Stimulated activated CD4-positive, alpha-beta T cell treated with anti-CD3 and anti-CD28 coated beads, Interleukin-4, amount 100 ng/mL, for 4 hours (primary cell): ENCODE data around the gene TLR2.
A peak's percentile ranks its signal among the peaks of the same experiment; 100 is the strongest.

Experiments
- DNase-seq, 2 experiments: peaks; one replicate each; pipeline ENCODE4 v3.0.0-alpha.2; 2020

TLR2 gene

GRCh38 chr4:153684182-153684970 lies at the start of gene TLR2:
TSS of gene TLR2 (plus strand) at chr4:153684280. CDS start at chr4:153702908, 18,628 bp downstream.
- DNase-seq = peak; percentile 69 to 71

- DNase-seq = no peak
These were observed 49.2 kb upstream of the TLR2 start for GRCh38 chr4:153634738-153635353.

- DNase-seq = no peak
These were observed 48.2 kb upstream of the TLR2 start for GRCh38 chr4:153635846-153636245.

GRCh38 chr4:153637201-153637600 lies 46.9 kb upstream of the TLR2 start:
- no peak for DNase-seq

GRCh38 chr4:153638011-153638410 lies 46.1 kb upstream of the TLR2 start:
- DNase-seq = no peak

- no peak for DNase-seq
These were observed 45.1 kb upstream of the TLR2 start for GRCh38 chr4:153638999-153639398.

GRCh38 chr4:153639833-153640802 lies 44.0 kb upstream of the TLR2 start:
- DNase-seq = no peak

GRCh38 chr4:153641532-153641931 lies 42.5 kb upstream of the TLR2 start:
- no peak for DNase-seq

- no peak for DNase-seq
These were observed 40.4 kb upstream of the TLR2 start for GRCh38 chr4:153643406-153644383.

GRCh38 chr4:153645183-153645582 lies 38.9 kb upstream of the TLR2 start:
- no peak for DNase-seq

GRCh38 chr4:153646261-153646660 lies 37.8 kb upstream of the TLR2 start:
- DNase-seq = no peak

GRCh38 chr4:153646978-153647377 lies 37.1 kb upstream of the TLR2 start:
- DNase-seq = no peak

GRCh38 chr4:153647975-153648374 lies 36.1 kb upstream of the TLR2 start:
- no peak for DNase-seq

- no peak for DNase-seq
These were observed 34.5 kb upstream of the TLR2 start for GRCh38 chr4:153649572-153649991.

- no peak for DNase-seq
These were observed 33.0 kb upstream of the TLR2 start for GRCh38 chr4:153651116-153651515.

GRCh38 chr4:153651587-153651986 lies 32.5 kb upstream of the TLR2 start:
- DNase-seq = peak; percentile 21 to 62

GRCh38 chr4:153652051-153652784 lies 31.9 kb upstream of the TLR2 start:
- peak in 1 of 2 experiments; percentile 11 for DNase-seq

- DNase-seq = no peak
These were observed 29.0 kb upstream of the TLR2 start for GRCh38 chr4:153655002-153655541.

GRCh38 chr4:153655928-153656327 lies 28.2 kb upstream of the TLR2 start:
- no peak for DNase-seq

- no peak for DNase-seq
These were observed 22.8 kb upstream of the TLR2 start for GRCh38 chr4:153661215-153661822.
